ENCODE measurements around the gene SUN3. TPM values are rescaled to one million over a fixed set of nuclear protein-coding genes. Genes with fewer than 3 reads are reported as not detected.

Gene SUN3
- total and polyA plus RNA-seq, 2 of the 13 experiments (the other 11 are each of a cell fraction or from before 2014, with no cell fraction given), result not detected

GRCh38 chr7:47937711-47938573, 91.0 kb downstream of the SUN3 start (continued):
- TF ChIP-seq CTCF (CRISPR knock-in tag; IDR thresholded peaks at IDR 0.05), result no peak
- TF ChIP-seq SIX4 (CRISPR knock-in tag; IDR thresholded peaks at IDR 0.05), result no peak
- TF ChIP-seq RBFOX2 (IDR thresholded peaks at IDR 0.05; ENCODE audit: low read depth, low read length), result no peak
- TF ChIP-seq ZNF616 (CRISPR knock-in tag; IDR thresholded peaks at IDR 0.05; ENCODE audit: low read depth), result no peak
- TF ChIP-seq ZBTB44 (CRISPR knock-in tag; IDR thresholded peaks at IDR 0.05), result no peak

Other genes starting within 250 kb of the SUN3 start
- not detected in 2 replicates for gene PKD1L1, start 80.6 kb downstream of the SUN3 start, total RNA-seq (2016; rRNA removed; fragmentation: Illumina TruSeq; extraction: Trizol)
- 0.01 TPM in 2 replicates for gene PKD1L1, start 80.6 kb downstream of the SUN3 start, polyA plus RNA-seq (2011; rRNA removed)
- 16.9 and 23.4 TPM in 2 replicates for gene HUS1, start 49.5 kb downstream of the SUN3 start, total RNA-seq (2016; rRNA removed; fragmentation: Illumina TruSeq; extraction: Trizol)
- gene HUS1, start 49.5 kb downstream of the SUN3 start, polyA plus RNA-seq (2011; rRNA removed), result 12.2 and 14.8 TPM in 2 replicates
- gene C7orf57, start 6.4 kb upstream of the SUN3 start, total RNA-seq (2016; rRNA removed; fragmentation: Illumina TruSeq; extraction: Trizol), result not detected in 2 replicates
- gene C7orf57, start 6.4 kb upstream of the SUN3 start, polyA plus RNA-seq (2011; rRNA removed), result not detected in 2 replicates
- gene UPP1, start 60.2 kb upstream of the SUN3 start, total RNA-seq (2016; rRNA removed; fragmentation: Illumina TruSeq; extraction: Trizol), result 5.5 and 5.7 TPM in 2 replicates
- gene UPP1, start 60.2 kb upstream of the SUN3 start, polyA plus RNA-seq (2011; rRNA removed), result 9.8 and 12.4 TPM in 2 replicates
- gene ABCA13, start 142.4 kb upstream of the SUN3 start, total RNA-seq (2016; rRNA removed; fragmentation: Illumina TruSeq; extraction: Trizol), result not detected in 2 replicates
- gene ABCA13, start 142.4 kb upstream of the SUN3 start, polyA plus RNA-seq (2011; rRNA removed), result 0.03 TPM in 1 of 2 replicates, not detected in the other

Data from HepG2 (cell line).